PFSK-1 (cell line): Measurements from ENCODE around the gene RWDD3.

Source experiments
- FOXP2 ChIP-seq: optimal IDR thresholded peaks from 2 replicates; pipeline ENCODE3; 2011; ENCODE audit warnings: borderline replicate concordance, control low read depth, inconsistent platforms; ENCODE audit not compliant: insufficient read depth; ENCODE audit errors: extremely low read length, extremely low read depth
- POLR2AphosphoS5 ChIP-seq: IDR thresholded peaks from 2 replicates; pipeline ENCODE4 v1.6.1; 2012; ENCODE audit warnings: low read depth, mild to moderate bottlenecking, control low read depth, low read length, moderate library complexity
- SIN3A ChIP-seq: IDR thresholded peaks from 2 replicates; pipeline ENCODE4 v1.6.1; 2012; ENCODE audit warnings: mild to moderate bottlenecking, low read length, moderate library complexity, borderline replicate concordance; ENCODE audit not compliant: insufficient read depth
- TAF1 ChIP-seq: IDR thresholded peaks from 2 replicates; pipeline ENCODE4 v1.6.1; 2012; ENCODE audit warnings: low read length, control low read depth, borderline replicate concordance; ENCODE audit not compliant: insufficient read depth
- TF ChIP-seq, protein P1 (sequence below), 2 experiments: IDR thresholded peaks; 2 replicates each; pipeline versions ENCODE4 v1.6.1 to v1.8.0; 2011 to 2012; ENCODE audit warnings: low read depth in 2 of 2, low read length in 2 of 2, control low read depth in 1 of 2, inconsistent platforms in 1 of 2, mild to moderate bottlenecking in 1 of 2, moderate library complexity in 1 of 2; ENCODE audit not compliant: insufficient read depth in 1 of 2

Gene RWDD3

GRCh38 chr1:95206514-95206913, 27.5 kb upstream of the RWDD3 start:
- TF ChIP-seq TAF1 (no peak), FOXP2 (no peak), SIN3A (no peak), POLR2AphosphoS5 (no peak)
- TF ChIP-seq, protein P1, sequence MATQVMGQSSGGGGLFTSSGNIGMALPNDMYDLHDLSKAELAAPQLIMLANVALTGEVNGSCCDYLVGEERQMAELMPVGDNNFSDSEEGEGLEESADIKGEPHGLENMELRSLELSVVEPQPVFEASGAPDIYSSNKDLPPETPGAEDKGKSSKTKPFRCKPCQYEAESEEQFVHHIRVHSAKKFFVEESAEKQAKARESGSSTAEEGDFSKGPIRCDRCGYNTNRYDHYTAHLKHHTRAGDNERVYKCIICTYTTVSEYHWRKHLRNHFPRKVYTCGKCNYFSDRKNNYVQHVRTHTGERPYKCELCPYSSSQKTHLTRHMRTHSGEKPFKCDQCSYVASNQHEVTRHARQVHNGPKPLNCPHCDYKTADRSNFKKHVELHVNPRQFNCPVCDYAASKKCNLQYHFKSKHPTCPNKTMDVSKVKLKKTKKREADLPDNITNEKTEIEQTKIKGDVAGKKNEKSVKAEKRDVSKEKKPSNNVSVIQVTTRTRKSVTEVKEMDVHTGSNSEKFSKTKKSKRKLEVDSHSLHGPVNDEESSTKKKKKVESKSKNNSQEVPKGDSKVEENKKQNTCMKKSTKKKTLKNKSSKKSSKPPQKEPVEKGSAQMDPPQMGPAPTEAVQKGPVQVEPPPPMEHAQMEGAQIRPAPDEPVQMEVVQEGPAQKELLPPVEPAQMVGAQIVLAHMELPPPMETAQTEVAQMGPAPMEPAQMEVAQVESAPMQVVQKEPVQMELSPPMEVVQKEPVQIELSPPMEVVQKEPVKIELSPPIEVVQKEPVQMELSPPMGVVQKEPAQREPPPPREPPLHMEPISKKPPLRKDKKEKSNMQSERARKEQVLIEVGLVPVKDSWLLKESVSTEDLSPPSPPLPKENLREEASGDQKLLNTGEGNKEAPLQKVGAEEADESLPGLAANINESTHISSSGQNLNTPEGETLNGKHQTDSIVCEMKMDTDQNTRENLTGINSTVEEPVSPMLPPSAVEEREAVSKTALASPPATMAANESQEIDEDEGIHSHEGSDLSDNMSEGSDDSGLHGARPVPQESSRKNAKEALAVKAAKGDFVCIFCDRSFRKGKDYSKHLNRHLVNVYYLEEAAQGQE (IDR thresholded peaks at IDR 0.05; ENCODE audit: insufficient read depth in 1 of 2, low read depth in 2 of 2, low read length in 2 of 2): no peak

DNA sequence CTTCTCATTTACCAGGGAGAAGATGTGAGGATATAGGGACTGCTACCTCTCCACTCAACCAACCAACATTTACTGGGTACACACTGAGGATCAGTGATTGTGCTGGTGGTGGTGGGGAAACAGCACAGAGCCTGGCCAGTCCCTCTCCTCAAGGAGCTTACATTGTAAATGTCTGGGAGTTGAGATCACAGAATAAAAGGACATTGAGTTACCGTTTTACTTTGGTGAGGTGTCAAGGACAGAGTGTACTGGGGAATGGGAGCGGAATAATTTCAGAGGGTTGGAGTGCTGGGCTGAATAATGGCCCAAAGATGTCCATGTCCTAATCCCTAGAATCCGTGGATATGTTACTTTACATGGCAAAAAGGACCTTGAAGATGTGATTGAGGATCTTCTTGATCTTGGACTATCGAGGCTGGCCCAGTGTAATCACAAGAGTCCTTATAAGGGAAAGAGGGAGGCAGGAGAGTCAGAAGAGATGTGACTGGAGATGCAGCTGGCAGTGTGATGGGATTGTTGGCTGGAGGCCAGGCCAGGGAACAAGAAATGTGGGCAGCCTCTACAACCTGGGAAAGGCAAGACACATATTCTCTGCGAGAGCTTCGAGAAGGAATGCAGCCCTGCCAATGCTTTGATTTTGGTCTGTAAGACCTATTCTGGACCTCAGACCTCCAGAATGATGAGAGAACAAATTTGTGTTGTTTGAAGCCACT, 26.6 kb upstream of the RWDD3 start:
- TF ChIP-seq FOXP2 (no peak), SIN3A (no peak), POLR2AphosphoS5 (no peak), TAF1 (no peak)
- TF ChIP-seq, protein P1 (IDR thresholded peaks at IDR 0.05; ENCODE audit: insufficient read depth in 1 of 2, low read depth in 2 of 2, low read length in 2 of 2): no peak

DNA sequence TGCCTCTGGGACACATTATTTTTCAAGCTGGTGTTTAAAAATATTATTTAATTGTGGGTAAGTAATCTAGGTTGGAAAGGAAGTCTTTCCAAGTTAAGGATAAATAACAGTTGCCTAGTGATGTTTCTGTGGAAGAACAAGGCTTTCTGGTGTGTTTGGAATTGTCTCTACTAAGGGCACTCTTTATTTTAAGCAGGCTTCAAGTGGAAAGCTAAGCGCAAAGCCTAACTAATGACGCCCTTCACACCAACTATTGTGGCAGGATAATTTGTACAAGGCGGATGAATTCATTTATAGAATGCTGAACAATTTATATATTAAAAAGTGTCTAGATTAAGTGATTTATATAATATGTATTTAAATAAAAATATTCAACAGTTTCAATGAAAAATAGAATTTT, 25.1 kb upstream of the RWDD3 start:
- TF ChIP-seq, protein P1 (IDR thresholded peaks at IDR 0.05; ENCODE audit: insufficient read depth in 1 of 2, low read depth in 2 of 2, low read length in 2 of 2): no peak
- TF ChIP-seq TAF1 (no peak), FOXP2 (no peak), POLR2AphosphoS5 (no peak), SIN3A (no peak)

DNA sequence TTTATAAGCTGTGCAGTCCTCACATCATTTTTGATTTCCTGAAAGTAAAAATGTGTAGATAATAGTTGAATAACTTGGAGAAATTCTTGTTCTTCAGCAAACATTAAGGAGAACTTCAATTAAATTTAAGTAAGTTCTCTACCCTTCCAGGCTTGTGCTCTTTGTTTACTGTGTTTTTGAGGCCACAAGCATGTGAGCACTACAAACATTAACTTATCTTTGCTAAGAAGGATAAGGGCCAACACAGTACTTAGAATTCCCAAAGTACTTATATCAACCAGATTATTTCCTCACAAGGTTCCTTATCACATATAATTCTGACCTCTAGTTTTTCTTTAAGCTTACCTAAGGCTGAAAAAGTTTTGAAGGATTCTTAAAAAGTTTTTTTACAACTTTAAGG, 24.7 kb upstream of the RWDD3 start:
- TF ChIP-seq TAF1: no peak
- no peak for TF ChIP-seq POLR2AphosphoS5
- TF ChIP-seq SIN3A: no peak
- no peak for TF ChIP-seq FOXP2
- TF ChIP-seq, protein P1 (IDR thresholded peaks at IDR 0.05; ENCODE audit: insufficient read depth in 1 of 2, low read depth in 2 of 2, low read length in 2 of 2): no peak
